K562 (cell line): ENCODE measurements around the gene TMEM120B. TPM values are rescaled to one million over a fixed set of nuclear protein-coding genes. Genes with fewer than 3 reads are reported as not detected.
A peak's percentile ranks its signal among the peaks of the same experiment; 100 is the strongest.

Experiments
- ASH1L ChIP-seq: fragments of 450-650 bp; IDR thresholded peaks from 2 replicates; pipeline ENCODE4 v1.6.1; 2018; ENCODE audit warnings: borderline replicate concordance, mild to moderate bottlenecking, low read depth; ENCODE audit not compliant: partially characterized antibody
- BHLHE40 ChIP-seq: IDR thresholded peaks from 2 replicates; pipeline ENCODE4 v1.6.1; 2011; ENCODE audit warnings: low read length, improper control_type of control experiment
- GATA2 ChIP-seq: sonication (generic); formaldehyde crosslinking; IDR thresholded peaks from 2 replicates; pipeline ENCODE4 v1.4.0; 2020; ENCODE audit warnings: mild to moderate bottlenecking, missing genetic modification reagents
- HDAC6 ChIP-seq: IDR thresholded peaks from 2 replicates; pipeline ENCODE4 v1.6.1; 2012; ENCODE audit warnings: low read depth, mild to moderate bottlenecking, control low read depth, inconsistent platforms, low read length, moderate library complexity
- HMBOX1 ChIP-seq: sonication (generic); IDR thresholded peaks from 2 replicates; pipeline ENCODE4 v1.6.1; 2016
- HSF4 ChIP-seq: fragments of 250-450 bp; sonication (Bioruptor Pico); IDR thresholded peaks from 2 replicates; pipeline ENCODE4 v2.1.2; 2022; ENCODE audit warnings: mild to moderate bottlenecking, moderate library complexity, borderline replicate concordance
- ID3 ChIP-seq, 2 experiments: fragments of 250-450 bp in 1 of 2; fragments of 450-650 bp in 1 of 2; sonication (Bioruptor Pico) in 1 of 2; IDR thresholded peaks; 2 replicates each; pipeline versions ENCODE4 v1.6.1 to v1.8.0; 2016 to 2021; ENCODE audit warnings: mild to moderate bottlenecking in 2 of 2, moderate library complexity in 2 of 2, missing compliant biosample characterization in 1 of 2, missing genetic modification characterization in 1 of 2
- ILK ChIP-seq: fragments of 450-650 bp; IDR thresholded peaks from 2 replicates; pipeline ENCODE4 v1.6.1; 2016; ENCODE audit warnings: missing genetic modification characterization, low read depth, mild to moderate bottlenecking, missing compliant biosample characterization, moderate library complexity, borderline replicate concordance
- NCOA6 ChIP-seq: fragments of 450-650 bp; IDR thresholded peaks from 2 replicates; pipeline ENCODE4 v1.6.1; 2017; ENCODE audit warnings: mild to moderate bottlenecking
- NEUROD1 ChIP-seq: fragments of 150-350 bp; IDR thresholded peaks from 2 replicates; pipeline ENCODE4 v1.6.1; 2014; ENCODE audit warnings: borderline replicate concordance, low read length, low read depth; ENCODE audit not compliant: partially characterized antibody
- PCBP2 ChIP-seq: fragments of 200-400 bp; formaldehyde crosslinking; IDR thresholded peaks from 2 replicates; pipeline ENCODE4 v1.6.1; 2018; ENCODE audit warnings: low read length, low read depth, mild to moderate bottlenecking, moderate library complexity; ENCODE audit not compliant: poor library complexity, severe bottlenecking
- POLR2H ChIP-seq: IDR thresholded peaks from 2 replicates; pipeline ENCODE4 v1.6.1; 2016; ENCODE audit warnings: missing genetic modification characterization, low read depth, mild to moderate bottlenecking, control low read depth, missing compliant biosample characterization, moderate library complexity
- RCOR1 ChIP-seq, 2 experiments: IDR thresholded peaks; 2 replicates each; pipeline ENCODE4 v1.6.1; 2012; ENCODE audit warnings: low read depth in 2 of 2, low read length in 2 of 2, borderline replicate concordance in 1 of 2, improper control_type of control experiment in 1 of 2
- SREBF2 ChIP-seq: sonication (generic); formaldehyde crosslinking; IDR thresholded peaks from 2 replicates; pipeline ENCODE4 v1.4.0; 2020; ENCODE audit warnings: mild to moderate bottlenecking, missing genetic modification reagents
- TOE1 ChIP-seq, 2 experiments: fragments of 450-650 bp in 1 of 2; sonication (generic) in 1 of 2; formaldehyde crosslinking in 1 of 2; IDR thresholded peaks; 2 replicates each; pipeline versions ENCODE4 v1.7.1 to v1.8.0; 2016 to 2022; ENCODE audit warnings: borderline replicate concordance in 2 of 2, mild to moderate bottlenecking in 2 of 2, antibody characterized with exemption in 1 of 2, inconsistent platforms in 1 of 2, low read depth in 1 of 2, missing genetic modification reagents in 1 of 2, moderate library complexity in 1 of 2
- ZNF431 ChIP-seq: sonication (generic); formaldehyde crosslinking; IDR thresholded peaks from 2 replicates; pipeline ENCODE4 v1.8.0; 2022; ENCODE audit warnings: mild to moderate bottlenecking, missing genetic modification reagents
- ZNF57 ChIP-seq: fragments of 450-650 bp; formaldehyde crosslinking; IDR thresholded peaks from 2 replicates; pipeline ENCODE4 v1.4.0; 2020; ENCODE audit warnings: mild to moderate bottlenecking, moderate library complexity
- polyA plus RNA-seq, 8 experiments: library from polyadenylated mRNA; depleted of rRNA in 4 of 8; stranded (reverse) in 5 of 8; unstranded in 3 of 8; fragments of >200 nt; fragmentation: Nextera tagmentation in 2 of 8; fragmentation: Illumina TruSeq in 1 of 8; extraction: Ambion mirVana in 2 of 8; extraction: Trizol in 1 of 8; gene quantifications; 2 replicates each; pipeline versions ENCODE4 v1.2.1 to v1.2.3, GENCODE V29; 2011 to 2014; ENCODE audit warnings: inconsistent platforms in 1 of 8, missing spikeins in 1 of 8
- total RNA-seq, 7 experiments: library from RNA; depleted of rRNA in 6 of 7; stranded (reverse); fragments of >200 nt in 6 of 7; fragmentation: Illumina TruSeq in 2 of 7; extraction: Trizol in 2 of 7; gene quantifications; 2 replicates each; pipeline versions ENCODE4 v1.2.1 to v1.2.3, GENCODE V29; 2011 to 2021; ENCODE audit warnings: low replicate concordance in 1 of 7
- TF ChIP-seq, protein P1 (sequence below), 3 experiments: IDR thresholded peaks in 2 of 3; conservative IDR thresholded peaks in 1 of 3; 2 replicates each; pipeline ENCODE4 v1.5.1; 2011 to 2012; ENCODE audit warnings: low read length in 3 of 3, mild to moderate bottlenecking in 3 of 3, control low read depth in 2 of 3, improper control_type of control experiment in 1 of 3, inconsistent platforms in 1 of 3, low read depth in 1 of 3, mixed read lengths in 1 of 3, moderate library complexity in 1 of 3; ENCODE audit not compliant: insufficient read depth in 2 of 3
- TF ChIP-seq, protein P2 (sequence below): sonication (generic); formaldehyde crosslinking; IDR thresholded peaks from 2 replicates; pipeline ENCODE4 v1.8.1; 2022; ENCODE audit warnings: missing genetic modification reagents
- TF ChIP-seq, protein P3 (sequence below): fragments of 450-650 bp; formaldehyde crosslinking; IDR thresholded peaks from 2 replicates; pipeline ENCODE4 v1.4.0; 2020; ENCODE audit warnings: mild to moderate bottlenecking, moderate library complexity

TMEM120B gene
- total and polyA plus RNA-seq, 9 of the 15 experiments (the other 6 are each of a cell fraction or from before 2014, with no cell fraction given): 1.7 to 18.6 (median 7.4) TPM

- no peak for TF ChIP-seq TOE1 (IDR thresholded peaks at IDR 0.05; ENCODE audit: borderline replicate concordance)
- no peak for TF ChIP-seq TOE1 (CRISPR knock-in tag; IDR thresholded peaks at IDR 0.05; ENCODE audit: borderline replicate concordance, low read depth)
- no peak for TF ChIP-seq ASH1L
- peak; percentile 89 for TF ChIP-seq GATA2 (CRISPR knock-in tag)
- no peak for TF ChIP-seq ILK (tag)
- no peak for TF ChIP-seq ZNF57 (CRISPR knock-in tag)
- peak; percentile 69 for TF ChIP-seq BHLHE40
- TF ChIP-seq, protein P1, sequence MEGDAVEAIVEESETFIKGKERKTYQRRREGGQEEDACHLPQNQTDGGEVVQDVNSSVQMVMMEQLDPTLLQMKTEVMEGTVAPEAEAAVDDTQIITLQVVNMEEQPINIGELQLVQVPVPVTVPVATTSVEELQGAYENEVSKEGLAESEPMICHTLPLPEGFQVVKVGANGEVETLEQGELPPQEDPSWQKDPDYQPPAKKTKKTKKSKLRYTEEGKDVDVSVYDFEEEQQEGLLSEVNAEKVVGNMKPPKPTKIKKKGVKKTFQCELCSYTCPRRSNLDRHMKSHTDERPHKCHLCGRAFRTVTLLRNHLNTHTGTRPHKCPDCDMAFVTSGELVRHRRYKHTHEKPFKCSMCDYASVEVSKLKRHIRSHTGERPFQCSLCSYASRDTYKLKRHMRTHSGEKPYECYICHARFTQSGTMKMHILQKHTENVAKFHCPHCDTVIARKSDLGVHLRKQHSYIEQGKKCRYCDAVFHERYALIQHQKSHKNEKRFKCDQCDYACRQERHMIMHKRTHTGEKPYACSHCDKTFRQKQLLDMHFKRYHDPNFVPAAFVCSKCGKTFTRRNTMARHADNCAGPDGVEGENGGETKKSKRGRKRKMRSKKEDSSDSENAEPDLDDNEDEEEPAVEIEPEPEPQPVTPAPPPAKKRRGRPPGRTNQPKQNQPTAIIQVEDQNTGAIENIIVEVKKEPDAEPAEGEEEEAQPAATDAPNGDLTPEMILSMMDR (IDR thresholded peaks at IDR 0.05 in 2 of 3, conservative IDR thresholded peaks at IDR 0.05 in 1 of 3; ENCODE audit: insufficient read depth in 2 of 3, low read depth in 1 of 3, low read length in 3 of 3): peak in 2 of 3 experiments; percentile 15 to 42; a peak in 2 of 6 replicates
- no peak; the same call in 1 of the 2 replicates for TF ChIP-seq ID3 (CRISPR knock-in tag; IDR thresholded peaks at IDR 0.05)
- peak; percentile 94 for TF ChIP-seq ID3 (tag; IDR thresholded peaks at IDR 0.05)
- TF ChIP-seq RCOR1 (IDR thresholded peaks at IDR 0.05; ENCODE audit: borderline replicate concordance in 1 of 2, low read depth in 2 of 2, low read length in 2 of 2): peak in 1 of 2 experiments; percentile 95; a peak in 2 of 4 replicates
- TF ChIP-seq HMBOX1: no peak
- no peak for TF ChIP-seq PCBP2
- TF ChIP-seq HSF4: peak; percentile 71; the same call in 1 of the 2 replicates
- TF ChIP-seq, protein P2, sequence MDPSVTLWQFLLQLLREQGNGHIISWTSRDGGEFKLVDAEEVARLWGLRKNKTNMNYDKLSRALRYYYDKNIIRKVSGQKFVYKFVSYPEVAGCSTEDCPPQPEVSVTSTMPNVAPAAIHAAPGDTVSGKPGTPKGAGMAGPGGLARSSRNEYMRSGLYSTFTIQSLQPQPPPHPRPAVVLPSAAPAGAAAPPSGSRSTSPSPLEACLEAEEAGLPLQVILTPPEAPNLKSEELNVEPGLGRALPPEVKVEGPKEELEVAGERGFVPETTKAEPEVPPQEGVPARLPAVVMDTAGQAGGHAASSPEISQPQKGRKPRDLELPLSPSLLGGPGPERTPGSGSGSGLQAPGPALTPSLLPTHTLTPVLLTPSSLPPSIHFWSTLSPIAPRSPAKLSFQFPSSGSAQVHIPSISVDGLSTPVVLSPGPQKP (CRISPR knock-in tag): no peak
- peak; percentile 78 for TF ChIP-seq NEUROD1
- TF ChIP-seq HDAC6: no peak
- TF ChIP-seq SREBF2 (CRISPR knock-in tag): no peak
- TF ChIP-seq NCOA6: no peak
- no peak for TF ChIP-seq POLR2H (tag)
- TF ChIP-seq, protein P3, sequence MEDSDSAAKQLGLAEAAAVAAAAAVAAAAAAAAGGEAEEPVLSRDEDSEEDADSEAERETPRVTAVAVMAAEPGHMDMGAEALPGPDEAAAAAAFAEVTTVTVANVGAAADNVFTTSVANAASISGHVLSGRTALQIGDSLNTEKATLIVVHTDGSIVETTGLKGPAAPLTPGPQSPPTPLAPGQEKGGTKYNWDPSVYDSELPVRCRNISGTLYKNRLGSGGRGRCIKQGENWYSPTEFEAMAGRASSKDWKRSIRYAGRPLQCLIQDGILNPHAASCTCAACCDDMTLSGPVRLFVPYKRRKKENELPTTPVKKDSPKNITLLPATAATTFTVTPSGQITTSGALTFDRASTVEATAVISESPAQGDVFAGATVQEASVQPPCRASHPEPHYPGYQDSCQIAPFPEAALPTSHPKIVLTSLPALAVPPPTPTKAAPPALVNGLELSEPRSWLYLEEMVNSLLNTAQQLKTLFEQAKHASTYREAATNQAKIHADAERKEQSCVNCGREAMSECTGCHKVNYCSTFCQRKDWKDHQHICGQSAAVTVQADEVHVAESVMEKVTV (CRISPR knock-in tag): no peak
- TF ChIP-seq ZNF431: no peak
Measured at GRCh38 chr12:121738340-121738858, 25.8 kb downstream of the TMEM120B start (continued).
